ENCODE results near the gene CLDN1.

Gene CLDN1

DNA sequence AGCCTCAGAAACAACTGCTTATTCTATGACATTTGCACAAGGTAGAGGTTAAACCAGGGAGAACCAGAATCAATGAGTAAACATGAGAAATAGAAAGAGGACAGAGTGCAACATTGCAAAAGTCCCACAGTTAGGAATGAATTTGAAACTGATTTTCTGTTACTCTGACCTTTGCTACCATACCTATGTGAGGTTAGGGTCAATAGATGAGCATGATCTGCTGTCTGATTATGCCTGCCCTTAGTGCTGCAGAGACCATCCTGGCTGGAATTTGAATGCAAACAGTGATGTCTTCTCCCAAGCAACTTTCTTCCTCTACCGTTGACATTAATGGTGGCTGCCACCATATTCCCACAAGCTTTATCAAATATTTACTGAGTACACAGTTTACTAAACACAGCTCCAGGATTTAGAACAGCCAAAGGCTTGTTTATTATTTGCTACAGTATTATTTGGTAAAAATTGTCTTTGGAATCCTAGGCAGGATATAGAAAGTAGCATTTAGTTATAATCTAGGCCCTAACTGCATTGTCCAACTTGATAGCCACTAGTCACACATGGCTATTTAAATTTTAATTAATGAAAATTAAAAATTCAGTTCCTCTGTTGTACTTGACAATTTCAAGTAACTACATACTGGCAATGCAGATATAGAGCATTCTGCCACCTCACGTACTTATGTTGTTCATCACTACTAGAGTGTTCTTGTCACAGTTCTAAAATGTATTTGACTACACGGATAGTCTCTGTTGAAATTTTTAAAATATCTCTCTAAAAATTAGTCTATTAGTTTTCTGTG lies 8.9 kb upstream of the CLDN1 start:
- no peak for DNase-seq (ENCODE audit: low read depth)

DNA sequence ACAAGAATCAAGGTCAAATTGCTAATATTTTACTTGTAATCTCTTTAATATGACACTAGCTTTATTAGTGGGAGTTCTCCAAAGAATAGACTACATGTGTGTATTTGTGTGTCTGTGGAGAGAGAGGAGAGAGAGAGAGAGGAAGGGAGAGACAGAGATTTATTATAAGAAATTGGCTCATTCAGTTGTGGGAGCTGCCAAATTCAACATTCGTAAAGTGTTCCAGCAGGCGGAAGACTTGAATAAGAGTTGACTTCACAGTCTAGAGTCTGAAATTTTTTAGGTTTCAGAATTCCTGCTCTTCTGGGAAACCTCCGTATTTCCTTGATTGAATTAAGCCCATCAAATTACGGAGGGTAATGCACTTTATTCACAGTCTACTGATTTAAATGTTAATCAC lies 4.7 kb upstream of the CLDN1 start:
- DNase-seq (ENCODE audit: low read depth): no peak

DNA sequence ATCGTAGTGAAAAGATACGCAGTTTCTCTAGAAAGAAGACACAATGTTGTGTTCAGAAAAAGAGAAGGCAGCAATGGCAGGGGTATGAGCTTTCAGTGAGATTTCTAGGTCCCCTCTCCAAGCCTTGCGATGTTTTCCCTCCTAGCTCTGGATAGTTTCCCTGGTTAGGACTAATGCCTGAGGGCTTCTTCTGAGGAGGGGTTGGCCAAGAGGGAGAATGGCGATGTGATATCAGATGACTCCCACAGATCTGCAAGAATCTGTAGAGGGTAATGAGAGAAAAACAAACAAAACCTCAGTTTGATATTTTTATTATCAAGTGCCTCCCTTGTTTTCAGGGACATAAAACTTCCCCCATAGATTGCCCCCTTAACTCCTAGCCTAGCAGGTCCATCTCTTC lies 4.1 kb upstream of the CLDN1 start:
- DNase-seq (ENCODE audit: low read depth): no peak

DNA sequence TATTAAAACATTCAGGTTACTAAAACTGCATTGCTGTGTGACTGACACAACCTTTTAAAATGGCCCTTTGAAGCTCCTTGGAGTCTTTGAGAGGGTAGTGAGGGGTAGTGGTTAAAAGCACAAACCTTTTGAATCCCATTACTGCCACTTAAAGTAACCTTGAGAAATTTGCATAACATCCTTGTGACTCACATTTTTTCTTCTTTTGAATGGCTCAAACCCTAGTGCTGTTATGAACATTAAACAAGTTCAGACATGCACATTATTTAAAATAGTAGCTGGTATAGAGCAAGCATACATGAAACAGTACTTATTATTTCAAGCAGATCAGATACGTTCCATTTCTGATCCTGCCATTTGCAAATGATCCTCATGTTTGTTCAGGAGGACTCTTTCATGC lies 3.7 kb upstream of the CLDN1 start:
- no peak for DNase-seq (ENCODE audit: low read depth)

DNA sequence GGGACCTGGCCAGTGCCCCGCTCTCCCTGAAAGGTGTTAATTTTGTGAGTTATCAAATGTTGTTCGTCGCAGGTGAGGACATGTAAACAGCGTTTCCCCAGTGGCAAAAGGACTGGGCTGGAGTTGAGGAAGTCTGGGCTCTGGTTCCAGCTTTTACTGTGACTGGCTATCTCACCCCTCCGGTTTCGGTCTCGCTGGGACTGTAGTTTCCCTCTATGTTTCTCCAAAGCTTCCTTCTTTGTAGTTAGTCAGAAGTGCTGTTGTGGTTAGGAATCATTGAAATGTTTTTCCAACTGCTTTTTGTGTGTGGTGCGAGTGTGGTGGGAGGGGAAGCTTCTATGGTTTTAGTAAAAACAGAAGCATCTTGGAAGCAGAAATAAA lies 990 bp upstream of the CLDN1 start:
- no peak for DNase-seq (ENCODE audit: low read depth)

DNA sequence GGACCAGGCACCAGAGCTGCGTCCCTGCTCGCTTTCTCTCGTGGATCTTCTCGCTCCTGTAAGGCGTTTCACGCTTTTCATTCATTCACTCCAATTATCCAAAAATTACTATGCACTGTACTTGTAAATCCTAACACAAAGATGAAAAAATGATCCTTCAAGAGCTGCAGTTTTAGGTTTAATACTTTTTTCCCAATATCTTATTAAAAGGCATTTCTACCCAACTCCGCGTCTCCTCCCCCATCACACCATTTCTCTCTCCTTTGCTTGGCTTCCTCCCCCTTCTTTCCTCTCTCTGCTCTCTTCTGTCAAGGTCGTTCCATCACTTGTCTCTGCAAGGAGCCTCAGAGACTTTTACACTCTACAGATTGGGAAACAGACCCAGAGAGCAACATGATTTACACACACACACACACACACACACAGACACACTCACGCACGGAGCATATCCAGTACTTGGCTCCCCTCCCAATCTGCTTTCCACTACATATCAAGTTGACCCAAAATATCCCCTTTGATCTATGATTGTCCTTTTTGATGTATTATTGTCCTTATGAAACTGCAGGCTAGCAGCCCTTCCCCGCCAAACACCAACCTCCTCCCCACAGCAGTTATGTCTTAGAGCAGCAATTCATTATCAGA lies 479 bp upstream of the CLDN1 start:
- no peak for DNase-seq (ENCODE audit: low read depth)

DNA sequence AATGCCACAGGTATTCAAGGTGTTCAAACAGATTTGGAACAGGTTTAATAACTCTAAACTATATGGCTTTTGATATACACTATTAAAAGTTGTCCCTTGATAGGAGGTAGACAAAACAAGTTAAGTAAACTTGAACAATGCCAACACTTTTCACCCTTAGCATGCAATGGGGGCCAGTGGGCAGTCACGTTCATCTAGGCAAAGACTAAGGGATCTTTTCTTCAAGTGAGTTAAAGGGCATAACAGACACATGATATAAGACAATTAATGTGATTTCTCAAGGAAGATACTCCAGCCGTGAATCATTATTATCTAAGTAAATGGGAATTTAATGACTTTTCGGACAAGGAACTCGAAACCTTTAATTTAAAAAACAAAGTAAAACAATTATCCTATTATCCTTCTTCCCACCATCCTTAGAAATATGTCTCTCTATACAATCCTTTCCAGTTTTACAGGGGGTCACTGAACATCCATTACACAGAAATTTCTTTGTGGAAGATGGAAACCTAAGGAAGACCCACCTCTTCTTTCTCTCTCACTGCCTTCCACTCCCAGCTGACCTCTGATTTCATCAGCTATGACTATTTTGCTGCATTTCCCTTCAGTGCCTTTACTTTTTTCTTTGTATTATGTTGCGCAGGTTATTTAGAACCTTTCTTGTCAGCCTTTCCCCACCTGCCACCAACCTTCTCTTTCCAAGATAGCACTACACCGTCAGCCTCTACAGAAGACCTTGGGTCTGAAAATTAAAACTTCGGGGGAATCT lies 1.5 kb downstream of the CLDN1 start:
- no peak for DNase-seq (ENCODE audit: low read depth)

DNA sequence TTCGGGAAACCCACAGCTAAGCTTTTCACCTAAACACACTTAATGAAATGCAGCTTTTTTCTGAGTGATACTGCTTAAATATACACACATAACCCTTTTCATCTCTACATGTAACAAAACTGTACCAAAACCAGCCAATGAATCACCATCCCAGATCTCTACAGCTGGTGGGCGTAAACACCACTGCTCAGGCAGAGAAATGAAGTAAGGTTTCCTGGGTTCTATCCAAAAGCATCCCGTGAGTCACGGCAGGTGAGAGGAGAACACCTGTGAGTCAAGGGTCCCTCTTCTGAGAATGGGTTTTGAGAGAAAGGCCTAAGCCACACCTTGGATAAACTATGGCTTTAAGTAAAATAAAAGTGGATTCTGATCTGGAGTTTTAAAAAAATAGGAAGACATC lies 2.6 kb downstream of the CLDN1 start:
- DNase-seq (ENCODE audit: low read depth): no peak

DNA sequence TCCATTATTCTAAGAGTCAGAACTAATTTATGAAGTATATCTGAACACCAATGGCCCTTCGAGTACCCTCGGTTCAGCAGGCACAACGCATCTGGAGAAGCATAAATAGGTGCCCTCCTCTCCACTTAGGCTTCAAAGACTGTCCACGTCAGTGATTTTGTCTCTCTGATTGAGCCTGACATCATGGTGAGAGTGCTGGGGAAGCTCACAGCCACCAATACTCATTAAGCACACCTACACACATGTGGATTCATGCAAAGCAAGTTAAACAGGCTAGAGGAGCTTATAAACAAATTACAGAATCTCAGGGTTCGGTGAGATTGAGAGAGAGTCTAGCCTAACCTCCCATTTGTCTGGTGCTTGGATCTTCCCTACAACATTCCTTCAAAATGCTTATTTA lies 3.6 kb downstream of the CLDN1 start:
- DNase-seq (ENCODE audit: low read depth): no peak

DNA sequence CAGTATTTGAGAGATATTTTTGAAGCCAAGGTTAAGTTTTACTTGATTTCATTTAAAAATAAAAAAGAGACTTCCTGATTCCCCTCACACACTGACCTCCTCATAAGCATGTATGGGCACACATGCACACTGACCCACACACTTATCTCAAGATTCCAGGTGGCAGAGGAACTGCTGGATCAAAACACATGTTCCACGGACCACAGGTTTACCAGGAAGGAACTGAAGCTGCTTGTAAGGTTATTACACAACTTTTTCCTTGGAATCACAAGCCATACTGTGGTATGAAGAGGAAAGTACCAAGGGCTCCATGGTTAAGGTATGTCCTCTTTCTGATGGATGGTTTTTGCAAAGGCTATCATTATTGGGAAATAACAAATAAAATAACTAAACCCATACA lies 7.5 kb downstream of the CLDN1 start:
- DNase-seq (ENCODE audit: low read depth): no peak

DNA sequence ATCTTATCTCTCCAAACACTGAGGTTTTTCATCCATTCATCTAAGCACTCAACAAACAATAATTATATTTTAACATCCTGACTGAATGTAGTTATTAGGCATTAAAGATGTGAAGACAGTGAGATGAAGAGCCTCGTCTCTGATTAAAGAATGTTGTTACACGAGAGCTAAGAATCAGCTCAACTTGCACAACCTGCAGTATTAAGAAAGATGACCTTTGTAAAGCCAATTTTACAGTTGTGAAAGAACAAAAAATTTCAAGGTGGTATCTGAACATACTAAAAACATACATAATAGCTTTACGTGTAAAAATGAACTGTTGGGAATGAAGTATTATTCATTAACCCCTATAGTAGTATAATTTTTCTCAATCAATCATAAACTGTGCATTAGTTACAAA lies 12.8 kb downstream of the CLDN1 start:
- DNase-seq (ENCODE audit: low read depth): no peak

DNA sequence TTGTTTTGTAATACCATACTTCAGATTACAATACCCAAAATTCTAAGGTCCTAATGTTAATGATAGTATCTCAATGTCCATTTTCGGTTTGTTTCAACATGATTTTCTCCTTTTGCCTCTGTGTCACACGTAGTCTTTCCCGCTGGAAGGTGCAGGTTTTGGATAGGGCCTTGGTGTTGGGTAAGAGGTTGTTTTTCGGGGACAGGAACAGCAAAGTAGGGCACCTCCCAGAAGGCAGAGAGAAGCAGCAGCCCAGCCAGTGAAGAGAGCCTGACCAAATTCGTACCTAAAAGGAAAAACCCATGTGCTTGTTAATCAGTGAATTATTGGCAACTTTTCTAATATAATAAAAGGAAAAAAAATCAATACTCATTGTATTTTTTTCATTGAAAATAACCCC lies 14.1 kb downstream of the CLDN1 start:
- DNase-seq (ENCODE audit: low read depth): no peak

DNA sequence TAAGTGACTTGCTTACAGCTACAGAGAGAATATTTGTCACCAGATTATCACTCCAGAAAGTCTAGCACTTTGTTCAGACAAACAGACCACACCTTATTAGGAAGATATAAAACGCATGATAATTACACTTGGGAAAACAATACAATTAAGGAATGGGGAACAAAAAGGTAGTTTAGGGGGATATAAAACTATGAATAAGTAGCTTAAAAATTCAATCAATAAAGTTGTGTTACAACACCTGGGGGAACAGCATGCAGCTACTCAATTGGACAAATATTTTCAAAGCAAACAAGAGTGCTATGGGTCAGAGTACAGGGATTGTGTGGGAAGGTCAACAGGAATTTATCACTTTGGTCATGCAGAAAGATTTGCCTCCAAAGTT lies 15.1 kb downstream of the CLDN1 start:
- no peak for DNase-seq (ENCODE audit: low read depth)

DNA sequence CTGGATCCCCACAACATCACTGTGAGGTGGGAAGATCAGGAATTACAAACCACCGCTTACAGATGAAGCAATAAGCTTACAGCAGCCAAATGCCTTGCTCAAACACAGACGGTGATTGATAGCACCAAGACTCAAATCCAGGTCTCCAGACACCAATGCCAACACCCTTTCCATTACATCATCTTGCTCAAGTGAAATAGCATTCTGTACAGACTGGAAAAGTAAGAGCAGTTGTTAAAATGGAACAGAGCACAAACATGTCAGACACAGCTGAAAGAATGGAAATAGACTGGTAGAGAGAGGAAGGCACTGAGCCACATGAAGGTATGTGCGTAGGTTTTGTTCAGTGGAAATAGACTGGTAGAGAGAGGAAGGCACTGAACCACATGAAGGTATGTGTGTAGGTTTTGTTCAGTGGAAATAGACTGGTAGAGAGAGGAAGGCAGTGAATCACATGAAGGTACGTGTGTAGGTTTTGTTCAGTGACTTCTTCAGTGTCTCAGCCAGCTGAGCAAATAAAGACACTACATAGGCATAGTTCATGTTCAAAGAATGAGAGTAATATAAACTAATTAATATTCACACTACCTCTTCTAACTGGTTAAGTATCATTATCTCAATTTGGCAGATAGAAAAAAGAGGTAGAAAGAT lies 15.6 kb downstream of the CLDN1 start:
- DNase-seq (ENCODE audit: low read depth): no peak

DNA sequence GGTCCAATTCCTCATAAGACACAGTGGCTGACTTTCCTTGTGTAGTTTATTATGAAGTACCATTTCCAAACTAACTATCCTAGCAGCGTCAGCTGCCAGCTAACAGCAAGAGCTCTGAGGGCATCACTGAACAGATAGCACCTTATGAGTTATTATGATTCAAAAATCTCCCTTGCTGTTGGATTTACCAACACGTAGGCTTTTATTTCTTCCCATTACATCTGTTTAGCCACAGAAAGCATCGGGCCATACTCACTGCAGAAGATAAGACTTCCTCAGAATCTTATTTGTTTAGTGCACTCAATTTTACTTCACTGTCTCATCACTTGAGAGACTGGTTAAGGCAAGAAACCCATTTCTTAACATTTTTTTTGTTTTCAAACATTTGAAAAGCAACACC lies 16.2 kb downstream of the CLDN1 start:
- no peak for DNase-seq (ENCODE audit: low read depth)

DNA sequence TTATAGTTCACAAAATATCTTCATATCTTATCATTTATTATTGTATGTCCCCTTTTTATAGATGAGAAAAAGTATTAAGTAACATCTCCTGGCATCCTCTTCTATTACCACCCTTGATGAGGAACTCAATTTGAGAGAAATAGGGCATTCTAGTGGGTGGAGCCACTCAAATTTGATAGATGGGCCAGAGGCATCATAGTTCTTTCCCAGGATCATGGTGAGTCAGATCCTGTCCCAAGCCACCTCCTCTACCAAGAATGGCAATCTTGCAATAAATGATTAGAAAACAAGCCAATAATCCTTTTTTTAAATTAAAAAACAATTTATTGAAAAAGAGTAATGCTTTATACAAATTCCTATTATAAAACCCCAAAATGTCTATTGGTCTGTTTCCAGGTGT lies 16.8 kb downstream of the CLDN1 start:
- DNase-seq (ENCODE audit: low read depth): no peak

DNA sequence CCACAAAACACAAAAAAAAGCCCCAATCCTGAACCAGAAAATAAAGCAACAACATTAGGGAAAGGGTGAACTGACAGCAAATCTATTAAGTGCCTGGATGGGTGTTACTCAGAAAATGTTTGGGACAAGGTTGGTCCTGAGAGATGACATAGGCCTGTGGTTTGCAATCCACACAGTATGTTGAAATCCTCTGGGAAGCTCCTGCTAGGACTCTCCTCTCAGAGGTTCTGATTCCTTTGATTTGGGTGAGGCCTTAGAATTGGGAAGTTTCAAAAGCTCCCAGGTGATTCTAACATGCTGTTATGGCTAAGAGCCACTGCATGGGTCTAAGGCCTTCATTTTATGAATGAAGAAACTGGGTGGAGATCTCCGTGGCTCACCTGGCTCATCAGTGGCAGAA lies 18.4 kb downstream of the CLDN1 start:
- no peak for DNase-seq (ENCODE audit: low read depth)

DNA sequence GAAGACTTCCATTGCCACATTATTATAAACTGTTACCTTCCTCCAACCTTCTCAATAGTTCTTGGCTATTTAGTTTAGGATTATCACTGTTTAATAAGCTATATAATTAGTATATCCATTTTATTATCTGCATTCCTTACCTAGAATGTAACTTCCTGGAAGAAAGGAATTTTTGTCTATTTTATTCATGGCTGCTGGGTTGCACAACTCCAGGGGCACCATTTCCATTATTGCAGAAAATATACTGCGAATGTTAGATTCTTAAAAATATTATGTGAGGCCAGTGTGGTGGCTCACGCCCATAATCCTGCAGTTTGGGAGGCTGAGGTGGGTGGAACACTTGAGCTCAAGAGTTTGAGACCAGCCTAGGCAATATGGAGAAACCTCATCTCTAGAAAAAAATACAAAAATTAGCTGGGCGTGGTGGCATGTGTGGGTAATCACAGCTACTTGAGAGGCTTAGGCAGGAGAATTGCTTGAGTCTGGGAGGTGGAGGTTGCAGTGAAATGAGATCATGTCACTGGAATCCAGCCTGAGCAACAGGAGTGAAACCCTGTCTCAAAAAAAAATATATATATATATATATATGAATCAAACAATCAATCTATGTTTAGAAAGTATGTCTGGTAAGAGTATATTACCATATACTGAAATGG lies 19.9 kb downstream of the CLDN1 start:
- DNase-seq (ENCODE audit: low read depth): no peak

DNA sequence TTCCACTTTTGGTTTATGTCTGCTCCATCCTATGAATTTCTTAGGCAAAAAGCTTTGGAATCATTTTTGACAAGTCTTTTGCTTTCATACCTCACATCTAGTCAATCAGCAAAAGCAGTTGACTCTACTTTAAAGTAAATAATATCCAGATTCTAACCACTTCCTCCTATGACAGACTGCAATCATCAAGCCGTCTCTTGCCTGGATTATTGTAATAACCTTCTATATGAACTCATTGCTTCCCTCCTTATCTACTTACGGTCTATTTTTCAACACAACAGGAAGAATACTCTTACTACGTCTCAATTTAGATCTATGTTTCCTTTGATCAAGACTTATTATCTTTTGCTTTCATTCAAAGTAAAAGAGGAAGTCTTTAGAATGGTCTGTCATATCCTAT lies 20.7 kb downstream of the CLDN1 start:
- no peak for DNase-seq (ENCODE audit: low read depth)

DNA sequence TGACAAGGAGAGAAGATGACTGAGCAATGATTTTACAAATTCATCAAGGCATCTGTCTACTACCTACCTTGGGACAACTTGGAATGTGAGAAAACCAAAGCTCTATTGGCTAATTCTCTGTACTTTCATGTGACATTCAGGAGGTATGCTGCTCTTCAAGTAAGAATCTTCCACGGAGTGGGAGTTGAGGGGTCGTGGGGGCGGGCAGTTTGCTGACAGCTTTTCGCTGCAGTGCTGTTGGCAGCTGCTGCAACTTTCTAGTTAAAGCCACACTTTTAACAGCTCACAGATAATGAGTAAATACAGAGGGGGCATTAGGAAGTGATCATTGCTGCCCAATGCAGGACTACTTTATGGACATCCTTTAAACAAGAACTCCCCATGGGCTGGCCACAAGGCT lies 22.3 kb downstream of the CLDN1 start:
- DNase-seq (ENCODE audit: low read depth): no peak

DNA sequence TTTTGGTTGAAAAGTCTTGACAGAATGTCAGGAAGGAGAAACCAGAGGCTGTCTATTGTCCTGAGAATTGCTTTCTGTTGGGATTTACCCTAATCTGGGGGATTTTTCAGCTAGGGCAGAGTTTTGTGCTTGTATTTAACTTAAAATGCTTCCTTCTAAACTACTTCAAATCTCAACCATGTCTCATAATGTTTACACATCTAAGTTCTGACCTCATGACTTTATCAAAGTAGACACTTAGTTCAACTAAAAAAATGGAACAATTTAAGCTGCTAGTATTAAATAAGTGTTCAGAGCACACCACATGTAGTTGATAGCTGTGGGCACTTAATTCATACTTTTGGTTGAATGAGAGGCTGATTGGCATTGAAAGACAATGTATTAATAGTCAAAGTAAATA lies 28.2 kb downstream of the CLDN1 start:
- DNase-seq (ENCODE audit: low read depth): no peak

DNA sequence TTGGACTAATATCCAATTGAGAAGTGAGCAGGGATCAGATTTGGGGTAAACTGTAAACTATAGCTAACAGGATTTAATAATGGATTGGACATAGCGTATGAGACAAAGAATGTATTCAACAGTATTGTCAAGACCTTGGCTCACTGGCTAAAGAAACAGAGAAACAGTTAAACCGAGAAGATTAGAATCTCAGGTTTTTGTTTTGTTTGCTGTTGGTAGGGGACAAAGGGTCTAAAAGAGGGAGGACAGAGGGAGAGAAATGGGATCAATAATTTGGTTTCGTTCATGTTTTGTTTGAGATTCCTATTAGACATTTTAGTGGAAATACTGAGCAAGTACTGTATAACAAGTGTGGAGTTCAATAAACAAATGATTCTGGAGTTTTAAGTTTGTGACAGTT lies 28.6 kb downstream of the CLDN1 start:
- DNase-seq (ENCODE audit: low read depth): no peak

Measured in stimulated activated CD8-positive, alpha-beta memory T cell treated with anti-CD3 and anti-CD28 coated beads, Interleukin-12 subunit alpha, Interleukin-12 subunit beta, amount 100 ng/mL, for 4 hours (primary cell).